ENCODE measurements around the gene PPP1CA.

DNA sequence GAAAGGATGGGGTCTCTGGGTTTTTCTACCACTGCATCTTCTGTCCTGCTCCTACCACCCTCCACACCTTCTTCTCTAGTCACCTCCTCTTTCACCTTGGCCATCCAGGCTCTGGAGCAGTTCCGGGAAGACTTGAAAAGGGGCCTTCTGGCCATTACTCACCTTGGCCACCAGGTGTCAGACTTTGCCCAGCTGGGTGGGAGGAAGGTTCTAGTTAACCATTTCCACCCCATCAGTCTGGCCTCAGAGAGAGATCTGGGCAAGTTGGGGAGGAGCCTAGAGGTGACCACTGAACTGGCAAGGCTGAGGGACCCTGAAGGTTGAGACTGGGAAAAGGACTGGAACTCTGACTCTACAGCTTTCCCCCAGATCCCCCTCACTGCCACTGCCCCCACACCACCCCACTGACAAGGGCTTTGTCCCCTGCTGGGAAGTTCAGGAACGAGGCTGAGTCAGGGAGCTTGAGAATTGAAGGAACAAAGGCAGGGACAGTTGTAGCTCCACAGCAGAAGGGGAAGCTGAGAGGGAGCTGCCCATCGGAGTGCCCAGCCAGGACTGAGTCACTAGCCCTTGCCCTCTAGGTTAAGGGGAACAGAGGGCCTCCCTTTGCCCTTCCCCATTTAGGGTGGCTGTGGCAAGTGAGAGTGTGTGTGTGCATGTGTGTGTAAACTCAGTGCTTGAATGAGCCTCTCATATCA is 44.6 kb downstream of the PPP1CA start:
- TF ChIP-seq, protein P1, sequence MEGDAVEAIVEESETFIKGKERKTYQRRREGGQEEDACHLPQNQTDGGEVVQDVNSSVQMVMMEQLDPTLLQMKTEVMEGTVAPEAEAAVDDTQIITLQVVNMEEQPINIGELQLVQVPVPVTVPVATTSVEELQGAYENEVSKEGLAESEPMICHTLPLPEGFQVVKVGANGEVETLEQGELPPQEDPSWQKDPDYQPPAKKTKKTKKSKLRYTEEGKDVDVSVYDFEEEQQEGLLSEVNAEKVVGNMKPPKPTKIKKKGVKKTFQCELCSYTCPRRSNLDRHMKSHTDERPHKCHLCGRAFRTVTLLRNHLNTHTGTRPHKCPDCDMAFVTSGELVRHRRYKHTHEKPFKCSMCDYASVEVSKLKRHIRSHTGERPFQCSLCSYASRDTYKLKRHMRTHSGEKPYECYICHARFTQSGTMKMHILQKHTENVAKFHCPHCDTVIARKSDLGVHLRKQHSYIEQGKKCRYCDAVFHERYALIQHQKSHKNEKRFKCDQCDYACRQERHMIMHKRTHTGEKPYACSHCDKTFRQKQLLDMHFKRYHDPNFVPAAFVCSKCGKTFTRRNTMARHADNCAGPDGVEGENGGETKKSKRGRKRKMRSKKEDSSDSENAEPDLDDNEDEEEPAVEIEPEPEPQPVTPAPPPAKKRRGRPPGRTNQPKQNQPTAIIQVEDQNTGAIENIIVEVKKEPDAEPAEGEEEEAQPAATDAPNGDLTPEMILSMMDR (IDR thresholded peaks at IDR 0.05), result peak; percentile 86 to 97 (median 92)
- no peak for TF ChIP-seq POLR2A (IDR thresholded peaks at IDR 0.05)
